Measurements from ENCODE around the gene WDR33.

The WDR33 gene

DNA sequence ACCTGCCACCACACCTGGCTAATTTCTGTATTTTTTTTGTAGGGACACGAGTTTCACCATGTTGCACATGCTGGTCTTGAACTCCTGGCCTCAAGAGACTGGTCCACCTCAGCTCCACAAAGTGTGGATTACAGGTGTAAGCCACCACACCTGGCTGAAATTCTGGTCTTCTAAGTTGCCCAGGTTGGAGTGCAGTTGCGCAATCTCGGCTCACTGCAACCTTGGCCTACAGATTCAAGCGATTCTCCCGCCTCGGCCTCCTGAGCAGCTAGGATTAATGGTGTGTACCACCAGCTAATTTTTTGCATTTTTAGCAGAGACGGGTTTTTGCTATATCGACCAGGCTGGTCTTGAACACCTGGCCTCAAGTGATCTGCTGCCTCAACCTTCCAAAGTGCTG lies 41.4 kb upstream of the WDR33 start:
- no peak overlapping the region for H3K27ac ChIP-seq
- TF ChIP-seq, protein P1, sequence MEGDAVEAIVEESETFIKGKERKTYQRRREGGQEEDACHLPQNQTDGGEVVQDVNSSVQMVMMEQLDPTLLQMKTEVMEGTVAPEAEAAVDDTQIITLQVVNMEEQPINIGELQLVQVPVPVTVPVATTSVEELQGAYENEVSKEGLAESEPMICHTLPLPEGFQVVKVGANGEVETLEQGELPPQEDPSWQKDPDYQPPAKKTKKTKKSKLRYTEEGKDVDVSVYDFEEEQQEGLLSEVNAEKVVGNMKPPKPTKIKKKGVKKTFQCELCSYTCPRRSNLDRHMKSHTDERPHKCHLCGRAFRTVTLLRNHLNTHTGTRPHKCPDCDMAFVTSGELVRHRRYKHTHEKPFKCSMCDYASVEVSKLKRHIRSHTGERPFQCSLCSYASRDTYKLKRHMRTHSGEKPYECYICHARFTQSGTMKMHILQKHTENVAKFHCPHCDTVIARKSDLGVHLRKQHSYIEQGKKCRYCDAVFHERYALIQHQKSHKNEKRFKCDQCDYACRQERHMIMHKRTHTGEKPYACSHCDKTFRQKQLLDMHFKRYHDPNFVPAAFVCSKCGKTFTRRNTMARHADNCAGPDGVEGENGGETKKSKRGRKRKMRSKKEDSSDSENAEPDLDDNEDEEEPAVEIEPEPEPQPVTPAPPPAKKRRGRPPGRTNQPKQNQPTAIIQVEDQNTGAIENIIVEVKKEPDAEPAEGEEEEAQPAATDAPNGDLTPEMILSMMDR (IDR thresholded peaks at IDR 0.05) = no peak
- peaks cover 51% of the 10 kb centered on the region for H3K36me3 ChIP-seq

DNA sequence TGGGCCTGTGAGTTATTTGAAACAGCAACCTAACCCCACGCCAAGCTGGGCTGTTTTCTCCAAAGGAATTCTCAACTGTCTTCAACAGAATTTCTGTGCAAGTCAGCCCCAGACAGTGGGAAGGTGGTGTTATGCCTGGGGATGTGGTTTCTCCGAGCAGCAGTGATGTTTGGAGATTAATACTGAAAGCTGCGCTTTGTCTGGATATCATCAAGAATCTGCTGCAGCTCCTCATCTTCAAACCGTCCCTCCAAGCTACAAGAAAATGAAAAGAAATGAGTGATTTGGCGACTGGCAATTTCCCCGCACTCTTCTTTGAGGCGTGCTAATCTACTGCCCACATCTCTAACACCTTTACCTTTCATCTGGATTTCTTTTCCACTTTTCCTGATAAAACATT lies 37.0 kb upstream of the WDR33 start:
- Histone ChIP-seq H3K4me3 (ENCODE audit: low read depth in 1 of 2, low read length in 1 of 2) (no peak overlapping the region), H3K27ac (no peak overlapping the region), H3K36me3 (peaks cover 73% of the 10 kb centered on the region), H3K9me3 (no peaks in the 10 kb centered on the region), H3K4me1 (ENCODE audit: control insufficient read depth in 1 of 2, insufficient read depth in 1 of 2, low read depth in 1 of 2, low read length in 1 of 2) (no peaks in the 10 kb centered on the region), H3K27me3 (no peaks in the 10 kb centered on the region)
- TF ChIP-seq, protein P1 (IDR thresholded peaks at IDR 0.05) = no peak

More for the DNA sequence above, 41.4 kb upstream of the WDR33 start:
- Histone ChIP-seq H3K27me3 (no peaks in the 10 kb centered on the region), H3K4me1 (ENCODE audit: control insufficient read depth in 1 of 2, insufficient read depth in 1 of 2, low read depth in 1 of 2, low read length in 1 of 2) (peaks cover 8% of the 10 kb centered on the region in 2 experiments), H3K4me3 (ENCODE audit: low read depth in 1 of 2, low read length in 1 of 2) (no peak overlapping the region), H3K9me3 (no peaks in the 10 kb centered on the region)

DNA sequence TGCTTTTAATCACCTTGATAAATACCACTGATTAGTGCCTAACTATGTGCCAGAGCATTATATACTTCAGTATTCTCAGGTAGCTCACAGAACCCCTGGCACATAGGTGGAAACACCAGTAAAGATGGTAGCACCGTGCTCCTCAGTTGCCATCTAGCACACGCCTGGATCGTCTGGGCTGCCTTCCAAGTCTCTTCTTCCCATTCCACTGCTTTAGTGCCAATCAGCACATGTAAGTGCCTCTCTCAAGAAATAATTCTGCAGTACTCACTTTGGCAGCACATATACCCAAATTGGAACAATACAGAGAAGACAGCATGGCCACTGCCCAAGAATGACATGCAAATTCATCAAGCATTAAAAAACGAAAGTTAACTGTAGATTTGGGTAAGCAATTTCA lies 34.0 kb upstream of the WDR33 start:
- Histone ChIP-seq H3K4me3 (ENCODE audit: low read depth in 1 of 2, low read length in 1 of 2) (no peak overlapping the region), H3K4me1 (ENCODE audit: control insufficient read depth in 1 of 2, insufficient read depth in 1 of 2, low read depth in 1 of 2, low read length in 1 of 2) (no peaks in the 10 kb centered on the region), H3K27me3 (no peaks in the 10 kb centered on the region), H3K27ac (no peak overlapping the region), H3K9me3 (no peaks in the 10 kb centered on the region), H3K36me3 (peaks cover 49% of the 10 kb centered on the region)
- TF ChIP-seq, protein P1 (IDR thresholded peaks at IDR 0.05) = no peak

DNA sequence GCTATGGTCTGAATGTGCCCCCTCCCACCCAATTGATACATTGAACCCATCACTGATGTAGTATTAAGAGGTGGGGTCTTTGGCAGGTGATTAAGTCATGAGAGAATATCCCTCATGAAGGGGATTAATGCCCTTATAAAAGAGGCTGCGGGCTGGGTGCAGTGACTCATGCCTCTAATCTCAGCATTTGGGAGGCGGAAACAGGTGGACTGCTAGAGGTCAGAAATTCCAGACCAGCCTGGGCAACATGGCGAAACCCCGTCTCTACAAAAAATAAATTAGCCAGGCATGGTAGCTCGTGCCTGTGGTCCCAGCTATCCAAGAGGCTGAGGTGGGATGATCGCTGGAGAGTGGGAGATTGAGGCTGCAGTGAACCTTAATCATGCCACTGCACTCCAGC lies 32.7 kb upstream of the WDR33 start:
- Histone ChIP-seq H3K36me3 (peaks cover 36% of the 10 kb centered on the region), H3K27me3 (no peaks in the 10 kb centered on the region), H3K4me1 (ENCODE audit: control insufficient read depth in 1 of 2, insufficient read depth in 1 of 2, low read depth in 1 of 2, low read length in 1 of 2) (no peaks in the 10 kb centered on the region), H3K4me3 (ENCODE audit: low read depth in 1 of 2, low read length in 1 of 2) (no peak overlapping the region), H3K27ac (no peak overlapping the region), H3K9me3 (no peaks in the 10 kb centered on the region)
- TF ChIP-seq, protein P1 (IDR thresholded peaks at IDR 0.05) = no peak

DNA sequence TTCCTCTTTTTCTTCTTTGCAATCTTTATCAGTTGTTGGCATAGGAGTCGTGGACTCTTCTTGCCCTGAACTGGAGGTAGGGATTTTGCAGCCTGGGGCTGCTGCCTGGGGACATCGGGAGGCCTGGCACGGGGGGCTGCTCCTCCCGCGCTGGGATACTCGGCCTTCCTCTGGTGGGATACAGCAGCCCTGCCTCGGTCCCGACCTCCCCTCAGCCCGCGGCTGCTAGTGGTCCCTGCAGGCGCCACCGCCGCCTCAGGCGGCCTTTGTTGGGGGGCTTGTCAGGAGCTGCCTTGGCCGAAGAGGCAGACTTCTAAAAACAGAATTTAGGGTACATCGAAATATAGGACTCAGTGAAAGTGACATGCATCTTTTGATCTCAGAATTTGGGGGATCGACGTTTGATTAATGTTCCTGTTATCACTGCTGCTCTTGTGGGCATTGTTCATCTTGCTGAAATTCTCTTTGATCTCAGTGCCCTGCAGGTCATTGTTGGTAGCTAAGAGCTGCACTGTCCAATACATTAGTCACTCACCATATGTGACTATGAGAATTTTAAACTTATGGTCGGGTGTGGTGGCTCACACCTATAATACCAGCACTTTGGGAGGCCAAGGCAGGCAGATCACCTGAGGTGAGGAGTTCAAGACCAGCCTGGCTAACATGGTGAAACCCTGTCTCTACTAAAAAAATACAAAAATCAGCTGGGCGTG lies 30.7 kb upstream of the WDR33 start:
- Histone ChIP-seq H3K27me3 (no peaks in the 10 kb centered on the region), H3K27ac (no peak overlapping the region), H3K4me3 (ENCODE audit: low read depth in 1 of 2, low read length in 1 of 2) (no peak overlapping the region), H3K4me1 (ENCODE audit: control insufficient read depth in 1 of 2, insufficient read depth in 1 of 2, low read depth in 1 of 2, low read length in 1 of 2) (no peaks in the 10 kb centered on the region), H3K9me3 (no peaks in the 10 kb centered on the region), H3K36me3 (peaks cover 16% of the 10 kb centered on the region)
- TF ChIP-seq, protein P1 (IDR thresholded peaks at IDR 0.05) = no peak
